CD14-positive monocyte (primary cell): Measurements from ENCODE around the gene FAAP24. TPM values are rescaled to one million over a fixed set of nuclear protein-coding genes. Genes with fewer than 3 reads are reported as not detected.
"Not testable (repeated sequence)": the region's sequence is repeated elsewhere in the genome, so short reads cannot be mapped to it uniquely, and the experiment has no call there.

ENCODE experiments used
- DNase-seq, 3 donors: peaks; one replicate each; pipeline ENCODE4 v3.0.0-alpha.2; 2011 to 2022
- H2AFZ ChIP-seq: 2 replicates; pipeline ENCODE4 v1.6.0; 2012; ENCODE audit warnings: mild to moderate bottlenecking, low read depth, low read length, inconsistent platforms; ENCODE audit not compliant: insufficient read depth, poor library complexity, severe bottlenecking
- H3K27ac ChIP-seq, 2 donors: 1 replicate in 1 of 2; 2 replicates in 1 of 2; pipeline ENCODE4 v1.5.1; 2012 to 2013; ENCODE audit warnings: low read length in 2 of 2, control low read depth in 1 of 2, inconsistent platforms in 1 of 2, low read depth in 1 of 2, mild to moderate bottlenecking in 1 of 2
- H3K27me3 ChIP-seq, 2 donors: one replicate each; pipeline versions ENCODE4 v1.6.0 to v1.6.1; 2011 to 2013; ENCODE audit warnings: low read length in 2 of 2; ENCODE audit not compliant: control insufficient read depth in 2 of 2, insufficient read depth in 2 of 2
- H3K36me3 ChIP-seq, 2 donors: replicated peaks in 1 of 2; 1 replicate in 1 of 2; 2 replicates in 1 of 2; pipeline versions ENCODE4 v1.5.1 to v1.6.1; 2012 to 2013; ENCODE audit warnings: low read length in 2 of 2, control low read depth in 1 of 2, inconsistent platforms in 1 of 2, mild to moderate bottlenecking in 1 of 2; ENCODE audit not compliant: insufficient read depth in 2 of 2, control insufficient read depth in 1 of 2
- H3K4me1 ChIP-seq, 2 donors: 1 replicate in 1 of 2; 2 replicates in 1 of 2; pipeline versions ENCODE4 v1.5.1 to v1.6.1; 2012 to 2013; ENCODE audit warnings: low read length in 2 of 2, control low read depth in 1 of 2, inconsistent platforms in 1 of 2, mild to moderate bottlenecking in 1 of 2, moderate library complexity in 1 of 2; ENCODE audit not compliant: insufficient read depth in 2 of 2, control insufficient read depth in 1 of 2
- H3K4me2 ChIP-seq: replicated peaks from 2 replicates; pipeline ENCODE3; 2012; ENCODE audit warnings: low read length, moderate library complexity, mild to moderate bottlenecking; ENCODE audit not compliant: poor library complexity, severe bottlenecking; ENCODE audit errors: extremely low read depth
- H3K4me3 ChIP-seq, 3 experiments: fragments of 200-600 bp in 1 of 3; sonication (generic) in 1 of 3; replicated peaks in 1 of 3; 1 replicate in 2 of 3; 2 replicates in 1 of 3; pipeline ENCODE4 v1.5.1; 2011 to 2013; ENCODE audit warnings: low read length in 3 of 3, mild to moderate bottlenecking in 3 of 3, control low read depth in 2 of 3, low read depth in 2 of 3, inconsistent platforms in 1 of 3, moderate library complexity in 1 of 3
- H3K79me2 ChIP-seq: 2 replicates; pipeline ENCODE4 v1.6.0; 2012; ENCODE audit warnings: mild to moderate bottlenecking, control low read depth, inconsistent platforms, low read length, moderate library complexity; ENCODE audit not compliant: insufficient read depth
- H3K9ac ChIP-seq: 2 replicates; pipeline ENCODE4 v1.6.0; 2017; ENCODE audit warnings: low read length, mild to moderate bottlenecking; ENCODE audit not compliant: insufficient read depth, poor library complexity, severe bottlenecking
- H3K9me3 ChIP-seq, 2 donors: replicated peaks in 1 of 2; 1 replicate in 1 of 2; 2 replicates in 1 of 2; pipeline versions ENCODE4 v1.5.1 to v1.6.1; 2012 to 2013; ENCODE audit warnings: low read length in 2 of 2, control low read depth in 1 of 2; ENCODE audit not compliant: control insufficient read depth in 1 of 2, insufficient read depth in 1 of 2
- H4K20me1 ChIP-seq: 2 replicates; pipeline ENCODE4 v1.6.0; 2012; ENCODE audit warnings: mild to moderate bottlenecking, low read length, control low read depth, moderate library complexity; ENCODE audit not compliant: insufficient read depth
- H3K27ac Mint-ChIP-seq, 7 donors: one replicate each; pipeline ENCODE4 v1.8.0; 2020; ENCODE audit warnings: mild to moderate bottlenecking in 7 of 7, mixed read lengths in 7 of 7, moderate library complexity in 6 of 7, inconsistent platforms in 2 of 7
- H3K27me3 Mint-ChIP-seq, 3 donors: one replicate each; pipeline ENCODE4 v1.8.0; 2021 to 2022; ENCODE audit warnings: low read depth in 3 of 3, mild to moderate bottlenecking in 3 of 3, mixed read lengths in 3 of 3, moderate library complexity in 3 of 3, inconsistent platforms in 1 of 3
- H3K36me3 Mint-ChIP-seq, 2 donors: one replicate each; pipeline ENCODE4 v1.8.0; 2020; ENCODE audit warnings: mixed read lengths in 2 of 2, inconsistent platforms in 1 of 2, mild to moderate bottlenecking in 1 of 2
- H3K4me1 Mint-ChIP-seq: one replicate; pipeline ENCODE4 v1.8.0; 2020; ENCODE audit warnings: mild to moderate bottlenecking, mixed read lengths
- H3K4me3 Mint-ChIP-seq, 2 donors: one replicate each; pipeline ENCODE4 v1.8.0; 2020; ENCODE audit warnings: mild to moderate bottlenecking in 2 of 2, mixed read lengths in 2 of 2, moderate library complexity in 1 of 2
- H3K9me3 Mint-ChIP-seq, 7 donors: one replicate each; pipeline ENCODE4 v1.8.0; 2020 to 2022; ENCODE audit warnings: mixed read lengths in 7 of 7, mild to moderate bottlenecking in 6 of 7, moderate library complexity in 6 of 7, inconsistent platforms in 2 of 7
- CTCF ChIP-seq: fragments of 200-600 bp; IDR thresholded peaks from one replicate; pipeline ENCODE4 v1.8.0; 2022; ENCODE audit warnings: antibody characterized with exemption, mild to moderate bottlenecking
- WGBS: methylation state at CpG from one replicate; pipeline ENCODE4 v1.1.5; 2013; ENCODE audit warnings: missing lambda C conversion rate; ENCODE audit not compliant: insufficient coverage; 5-methylcytosine and 5-hydroxymethylcytosine counted together
- intact Hi-C, 2 donors: fragments of 100-400 bp; cut with micrococcal nuclease; formaldehyde crosslinking; loops; one replicate each; pipeline versions ENCODE4 v1.15.0 to v1.15.1; 2023
- polyA plus RNA-seq, 3 donors: library from polyadenylated mRNA; depleted of rRNA in 1 of 3; unstranded in 2 of 3; stranded (reverse) in 1 of 3; fragments of 300-500 nt in 2 of 3; fragments of >200 nt in 1 of 3; fragmentation: Illumina TruSeq in 2 of 3; gene quantifications; 1 replicate in 2 of 3; 2 replicates in 1 of 3; pipeline ENCODE4 v1.2.3, GENCODE V29; 2012 to 2021

FAAP24 gene
- polyA plus RNA-seq, 3 donors, result 0.61 to 4.2 (median 2.3) TPM

GRCh38 chr19:33008738-33009137 is 36.7 kb downstream of the FAAP24 start:
- 100% methylated on average over 1 of the region's 4 CpGs for WGBS
- intact Hi-C loops, result no loop called here

DNA sequence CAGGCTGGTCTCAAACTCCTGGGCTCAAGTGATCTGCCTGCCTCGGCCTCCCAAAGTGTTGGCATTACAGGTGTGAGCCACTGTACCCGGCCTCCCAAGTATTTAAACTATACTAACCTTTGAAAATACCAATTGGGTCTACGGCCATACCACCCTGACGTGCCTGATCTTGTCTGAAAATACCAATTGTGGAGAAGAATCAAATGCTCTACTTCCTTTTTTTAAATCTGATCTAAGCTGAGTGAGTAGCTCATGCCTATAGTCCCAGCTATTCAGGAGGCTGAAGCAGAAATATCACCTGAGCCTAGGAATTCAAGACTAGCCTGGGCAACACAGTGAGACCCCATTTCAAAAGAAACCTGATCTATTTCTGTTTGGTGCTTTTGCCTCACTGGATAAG is 38.8 kb downstream of the FAAP24 start:
- H3K27me3 Mint-ChIP-seq, result peaks cover 7 to 16% (median 9%) of the 10 kb centered on the region in 3 donors
- H3K9me3 Mint-ChIP-seq, H3K27me3 ChIP-seq, H3K27ac Mint-ChIP-seq, H3K9me3 ChIP-seq, H3K79me2 ChIP-seq, H3K4me1 Mint-ChIP-seq, H3K36me3 Mint-ChIP-seq, H3K4me3 Mint-ChIP-seq, H3K4me2 ChIP-seq, H3K27ac ChIP-seq, H2AFZ ChIP-seq, H3K36me3 ChIP-seq, H4K20me1 ChIP-seq, H3K4me3 ChIP-seq, DNase-seq, H3K9ac ChIP-seq, H3K4me1 ChIP-seq, intact Hi-C loops: not testable (repeated sequence)
- WGBS, result 80% methylated on average over 2 of the region's 4 CpGs

More at GRCh38 chr19:33008738-33009137, 36.7 kb downstream of the FAAP24 start:
- H3K4me1 ChIP-seq, result no peaks in the 10 kb centered on the region
- no peak overlapping the region for H3K4me2 ChIP-seq
- no peaks in the 10 kb centered on the region for H3K4me1 Mint-ChIP-seq
- no peaks in the 10 kb centered on the region for H4K20me1 ChIP-seq
- peaks cover 2 to 11% (median 9%) of the 10 kb centered on the region in 3 donors for H3K27me3 Mint-ChIP-seq
- no peak for TF ChIP-seq CTCF
- no peaks in the 10 kb centered on the region for H3K36me3 ChIP-seq
- no peak overlapping the region for H3K9ac ChIP-seq
- no peaks in the 10 kb centered on the region for H3K9me3 ChIP-seq
- no peaks in the 10 kb centered on the region for H3K9me3 Mint-ChIP-seq
- no peak overlapping the region for H3K27ac ChIP-seq
- no peak for DNase-seq
- no peak overlapping the region for H3K4me3 ChIP-seq
- no peak overlapping the region for H2AFZ ChIP-seq
- no peak overlapping the region for H3K27ac Mint-ChIP-seq
- H3K27me3 ChIP-seq, result no peaks in the 10 kb centered on the region
- H3K4me3 Mint-ChIP-seq, result no peak overlapping the region
- H3K36me3 Mint-ChIP-seq, result no peaks in the 10 kb centered on the region
- H3K79me2 ChIP-seq, result no peaks in the 10 kb centered on the region
